ENCODE measurements around the gene FBXW7.

FBXW7 gene

DNA sequence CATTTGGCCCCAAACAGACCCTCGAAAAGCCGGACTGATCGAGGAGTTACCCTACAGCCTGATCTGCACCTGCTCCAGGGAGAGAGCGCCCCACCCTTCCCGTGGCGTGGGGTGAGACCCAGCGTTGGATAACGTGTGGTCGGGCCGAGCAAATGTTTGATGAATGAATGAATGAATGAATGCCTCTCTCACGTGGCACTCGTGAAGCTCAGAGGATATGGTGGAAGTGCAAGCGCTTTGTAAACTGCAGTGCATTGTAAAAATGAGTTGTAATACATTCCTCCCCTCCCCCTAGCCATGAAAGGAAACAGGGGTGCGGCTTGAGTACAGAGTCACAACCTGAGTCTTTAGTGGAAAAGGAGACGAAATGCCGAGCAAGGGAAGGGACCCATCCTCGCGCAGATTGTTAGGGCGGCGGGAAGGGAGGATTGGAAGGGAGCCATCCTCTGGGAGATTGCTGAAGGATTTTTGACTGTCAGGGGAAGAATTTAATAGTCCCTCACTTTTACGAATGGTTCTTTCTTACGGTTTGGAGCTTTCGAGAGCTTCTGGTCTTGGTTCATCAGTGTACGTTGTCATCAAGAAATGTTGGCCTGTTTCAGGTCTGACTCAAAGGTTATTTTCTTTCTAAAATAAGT lies 772 bp upstream of the FBXW7 start:
- Histone ChIP-seq H3K9me3 (replicated peaks in 1 of 11) (peaks cover 13 to 25% (median 21%) of the 10 kb centered on the region in 11 experiments), H3K9ac (peak overlapping the region; percentile 84 to 98 (median 95)), H3K4me1 (peaks cover 24 to 48% (median 43%) of the 10 kb centered on the region in 10 experiments), H3K4me2 (peak overlapping the region; percentile 82 to 97 (median 92)), H3K4me3 (peak overlapping the region; percentile 89 to 100 (median 98)), H3K27ac (peak overlapping the region; percentile 70 to 97 (median 92)), H3K27me3 (no peaks in the 10 kb centered on the region), H3K36me3 (peaks cover 14 to 51% (median 23%) of the 10 kb centered on the region in 11 experiments), H4K20me1 (peaks cover 30 to 53% (median 36%) of the 10 kb centered on the region in 11 experiments; a peak in 21 of 22 replicates)
- no peak for TF ChIP-seq Cebpa-rat (IDR thresholded peaks at IDR 0.05)

DNA sequence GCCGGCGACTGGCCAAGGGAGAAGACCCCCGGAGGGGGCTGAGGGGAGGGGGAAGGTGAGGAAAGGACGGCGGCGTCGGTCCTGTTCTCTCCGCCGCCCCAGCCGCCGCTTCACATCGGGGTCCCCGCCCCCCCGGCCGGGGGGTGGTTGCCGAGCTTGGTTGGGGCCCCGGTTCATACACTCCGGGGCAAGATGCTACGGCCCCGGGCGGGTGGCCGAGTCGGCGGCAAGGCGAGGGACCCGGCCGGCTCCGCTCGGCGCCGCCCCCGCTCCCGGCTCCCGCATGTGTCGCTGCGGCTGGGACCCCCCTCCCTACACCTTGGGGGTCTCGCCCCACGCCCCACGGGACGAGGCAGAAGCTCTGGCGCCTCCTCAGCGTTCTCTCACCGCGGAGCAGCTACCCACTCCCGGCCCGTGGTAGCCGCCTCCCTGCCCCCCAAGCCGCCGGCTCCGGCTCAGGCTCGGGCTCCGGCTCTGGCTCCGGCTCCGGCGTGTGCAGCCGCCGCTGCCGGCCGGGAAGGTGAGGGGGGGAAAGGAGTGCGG lies 461 bp downstream of the FBXW7 start:
- Histone ChIP-seq H3K36me3 (peaks cover 14 to 54% (median 24%) of the 10 kb centered on the region in 11 experiments), H3K9me3 (replicated peaks in 1 of 11) (peaks cover 11 to 18% (median 14%) of the 10 kb centered on the region in 11 experiments), H3K4me2 (peak overlapping the region; percentile 77 to 94 (median 84)), H3K4me1 (peaks cover 31 to 60% (median 55%) of the 10 kb centered on the region in 10 experiments), H3K27me3 (no peaks in the 10 kb centered on the region), H3K27ac (peak overlapping the region; percentile 80 to 97 (median 92)), H4K20me1 (peaks cover 38 to 66% (median 48%) of the 10 kb centered on the region in 11 experiments; a peak in 21 of 22 replicates), H3K4me3 (peak overlapping the region; percentile 89 to 100 (median 98)), H3K9ac (peak overlapping the region; percentile 90 to 98 (median 96))
- no peak for TF ChIP-seq Cebpa-rat (IDR thresholded peaks at IDR 0.05)

DNA sequence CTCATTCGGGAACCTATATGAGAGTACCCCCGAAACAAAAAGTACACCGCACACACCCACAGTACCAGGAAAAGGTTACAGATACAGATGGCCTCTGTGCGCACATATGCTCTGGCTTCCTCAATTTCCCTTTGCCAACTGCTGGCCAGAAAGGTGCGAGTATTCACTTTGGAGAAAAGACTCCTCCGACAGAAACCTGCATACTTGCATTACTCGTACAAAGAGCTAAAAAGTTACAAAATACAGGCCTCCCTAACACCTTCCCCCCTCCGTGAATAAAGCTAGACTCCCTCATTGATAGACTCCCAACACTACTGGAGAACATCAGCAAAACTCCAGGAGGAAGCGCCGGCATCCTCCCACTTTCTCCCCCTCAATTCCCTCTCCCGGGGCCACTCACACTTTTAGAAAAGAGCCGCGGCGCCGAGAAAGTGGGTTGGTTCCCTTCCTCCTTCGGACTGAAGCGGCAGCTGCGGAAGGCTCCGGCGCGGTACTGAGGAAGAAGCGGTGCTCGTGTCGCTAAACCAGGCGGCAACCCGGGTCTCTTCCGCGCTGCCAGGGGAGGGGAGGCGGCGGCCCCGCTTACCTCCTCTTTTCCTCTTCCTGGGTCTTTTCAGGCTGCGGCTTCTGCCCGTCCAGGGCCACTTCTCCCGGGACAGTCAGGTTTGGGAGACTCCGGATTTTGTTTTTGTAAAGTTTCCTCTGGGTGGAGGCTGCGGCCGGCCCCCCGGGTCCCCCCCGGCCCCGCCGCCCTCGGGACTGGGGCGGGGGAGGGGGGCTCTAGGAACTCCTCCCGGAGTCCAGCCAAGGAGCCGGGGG lies 1.1 kb downstream of the FBXW7 start:
- Histone ChIP-seq H3K36me3 (peaks cover 10 to 54% (median 22%) of the 10 kb centered on the region in 11 experiments), H3K9me3 (replicated peaks in 1 of 11) (peaks cover 5 to 11% (median 7%) of the 10 kb centered on the region in 11 experiments), H3K4me3 (peak overlapping the region; percentile 89 to 100 (median 98)), H3K9ac (peak overlapping the region; percentile 90 to 98 (median 96)), H3K4me2 (peak overlapping the region; percentile 77 to 94 (median 84)), H4K20me1 (peaks cover 40 to 72% (median 55%) of the 10 kb centered on the region in 11 experiments; a peak in 21 of 22 replicates), H3K27me3 (no peaks in the 10 kb centered on the region), H3K4me1 (peaks cover 33 to 62% (median 57%) of the 10 kb centered on the region in 10 experiments), H3K27ac (peak overlapping the region; percentile 80 to 97 (median 92))
- TF ChIP-seq Cebpa-rat (IDR thresholded peaks at IDR 0.05) = no peak

DNA sequence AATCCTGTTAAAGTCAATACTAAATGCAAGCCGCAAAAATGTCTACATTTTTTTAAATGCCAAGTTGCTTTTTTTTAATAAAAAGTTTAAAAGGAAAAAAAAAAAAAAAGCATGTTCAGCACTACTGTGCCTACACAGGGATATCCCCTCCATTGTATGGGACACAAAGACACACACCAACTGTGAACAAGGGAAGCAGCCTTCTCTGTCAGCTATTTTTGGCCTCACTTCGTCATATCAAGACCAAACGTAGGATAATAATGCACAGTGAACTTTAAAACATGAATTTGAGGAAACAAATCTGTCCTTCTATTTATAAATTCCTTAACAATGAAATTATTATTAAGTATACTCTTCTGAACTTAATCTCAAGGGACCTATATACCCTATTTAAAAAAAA lies 4.4 kb downstream of the FBXW7 start:
- Histone ChIP-seq H3K4me1 (peaks cover 23 to 42% (median 37%) of the 10 kb centered on the region in 10 experiments), H3K27me3 (no peaks in the 10 kb centered on the region), H3K36me3 (peaks cover 16 to 72% (median 30%) of the 10 kb centered on the region in 11 experiments; a peak in 21 of 22 replicates), H4K20me1 (peaks cover 49 to 94% (median 86%) of the 10 kb centered on the region in 11 experiments; a peak in 21 of 22 replicates), H3K4me2 (peak overlapping the region; percentile 60 to 94 (median 83)), H3K9ac (peak overlapping the region in 1 of 11 experiments; percentile 13; a peak in 1 of 22 replicates), H3K9me3 (replicated peaks in 1 of 11) (no peaks in the 10 kb centered on the region), H3K4me3 (no peak overlapping the region), H3K27ac (peak overlapping the region in 1 of 11 experiments; percentile 6; a peak in 1 of 22 replicates)
- TF ChIP-seq Cebpa-rat (IDR thresholded peaks at IDR 0.05) = no peak

DNA sequence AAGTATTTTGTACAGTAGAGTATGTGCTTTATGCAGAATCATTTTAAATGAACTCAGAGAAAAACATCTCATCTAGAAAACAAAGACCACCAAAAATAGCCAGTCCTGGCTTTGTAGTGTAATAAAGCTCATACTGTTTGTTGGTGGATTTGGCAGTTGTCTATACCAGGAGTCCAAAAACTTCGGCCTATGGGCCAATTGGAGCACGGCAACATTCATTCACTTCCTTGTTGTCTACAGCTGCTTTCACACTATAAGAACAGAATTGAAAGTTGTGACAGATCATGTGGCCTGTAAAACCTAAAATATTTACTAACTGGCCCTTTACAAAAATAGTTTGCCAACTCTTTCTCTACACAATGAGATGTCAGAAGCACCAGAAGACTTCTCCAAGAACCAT lies 5.3 kb downstream of the FBXW7 start:
- TF ChIP-seq Cebpa-rat (IDR thresholded peaks at IDR 0.05) = no peak
- H4K20me1 ChIP-seq = peaks cover 48 to 100% (median 95%) of the 10 kb centered on the region in 11 experiments; a peak in 21 of 22 replicates
- H3K27me3 ChIP-seq = no peaks in the 10 kb centered on the region
- H3K4me3 ChIP-seq = no peak overlapping the region
- H3K36me3 ChIP-seq = peaks cover 18 to 81% (median 33%) of the 10 kb centered on the region in 11 experiments; a peak in 21 of 22 replicates
- H3K4me1 ChIP-seq = peaks cover 23 to 45% (median 37%) of the 10 kb centered on the region in 10 experiments
- H3K27ac ChIP-seq = peak overlapping the region in 1 of 11 experiments; percentile 13; a peak in 1 of 22 replicates
- no peak overlapping the region for H3K9ac ChIP-seq
- peak overlapping the region; percentile 60 to 94 (median 83); a peak in 20 of 22 replicates for H3K4me2 ChIP-seq
- no peaks in the 10 kb centered on the region for H3K9me3 ChIP-seq (replicated peaks in 1 of 11)

DNA sequence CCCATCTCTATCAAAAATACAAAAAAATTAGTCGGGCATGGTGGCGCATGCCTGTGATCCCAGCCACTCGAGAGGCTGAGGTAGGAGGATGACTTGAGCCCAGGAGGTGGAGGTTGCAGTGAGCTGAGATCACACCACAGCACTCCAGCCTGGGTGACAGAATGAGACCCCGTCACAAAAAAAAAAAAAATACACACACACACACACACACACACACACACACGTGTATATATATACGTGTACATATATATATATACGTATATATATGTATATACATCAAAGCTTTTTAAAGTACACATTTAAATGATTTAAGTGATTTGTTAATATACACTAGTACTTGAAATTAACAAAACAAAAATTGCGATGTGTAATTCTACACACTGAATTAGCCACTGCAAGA lies 6.0 kb downstream of the FBXW7 start:
- peaks cover 44 to 100% (median 98%) of the 10 kb centered on the region in 11 experiments; a peak in 21 of 22 replicates for H4K20me1 ChIP-seq

DNA sequence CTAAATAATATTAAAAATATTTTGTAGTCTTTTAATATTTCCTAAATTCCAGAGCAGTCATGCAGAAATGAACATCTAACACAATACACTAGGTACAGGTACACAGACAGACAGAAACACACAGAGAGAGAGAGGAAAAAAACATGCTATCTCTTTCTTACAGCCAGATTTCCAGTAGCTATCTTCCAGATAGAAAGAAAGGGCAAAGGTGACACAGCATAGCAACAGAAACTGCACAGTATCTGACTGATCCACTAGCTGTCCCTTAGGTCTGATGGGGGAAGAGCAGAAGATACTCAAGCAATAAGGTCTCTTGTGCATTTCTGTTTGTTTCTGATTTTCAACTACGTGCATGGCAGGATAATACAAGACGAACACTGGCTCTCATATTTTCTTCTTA lies 7.8 kb downstream of the FBXW7 start:
- Histone ChIP-seq H3K9ac (no peak overlapping the region), H3K4me2 (no peak overlapping the region), H3K27ac (no peak overlapping the region), H3K4me3 (no peak overlapping the region), H3K27me3 (no peaks in the 10 kb centered on the region), H4K20me1 (peaks cover 40 to 100% (median 98%) of the 10 kb centered on the region in 11 experiments; a peak in 21 of 22 replicates), H3K4me1 (peaks cover 23 to 32% (median 28%) of the 10 kb centered on the region in 10 experiments), H3K36me3 (peaks cover 23 to 82% (median 41%) of the 10 kb centered on the region in 11 experiments; a peak in 21 of 22 replicates), H3K9me3 (replicated peaks in 1 of 11) (no peaks in the 10 kb centered on the region)
- no peak for TF ChIP-seq Cebpa-rat (IDR thresholded peaks at IDR 0.05)

More for the DNA sequence above, 6.0 kb downstream of the FBXW7 start:
- Histone ChIP-seq H3K4me1 (peaks cover 23 to 45% (median 37%) of the 10 kb centered on the region in 10 experiments), H3K9me3 (replicated peaks in 1 of 11) (no peaks in the 10 kb centered on the region), H3K4me3 (no peak overlapping the region), H3K36me3 (peaks cover 23 to 88% (median 38%) of the 10 kb centered on the region in 11 experiments; a peak in 21 of 22 replicates), H3K27ac (no peak overlapping the region), H3K27me3 (no peaks in the 10 kb centered on the region), H3K4me2 (no peak overlapping the region), H3K9ac (no peak overlapping the region)
- TF ChIP-seq Cebpa-rat (IDR thresholded peaks at IDR 0.05) = no peak

DNA sequence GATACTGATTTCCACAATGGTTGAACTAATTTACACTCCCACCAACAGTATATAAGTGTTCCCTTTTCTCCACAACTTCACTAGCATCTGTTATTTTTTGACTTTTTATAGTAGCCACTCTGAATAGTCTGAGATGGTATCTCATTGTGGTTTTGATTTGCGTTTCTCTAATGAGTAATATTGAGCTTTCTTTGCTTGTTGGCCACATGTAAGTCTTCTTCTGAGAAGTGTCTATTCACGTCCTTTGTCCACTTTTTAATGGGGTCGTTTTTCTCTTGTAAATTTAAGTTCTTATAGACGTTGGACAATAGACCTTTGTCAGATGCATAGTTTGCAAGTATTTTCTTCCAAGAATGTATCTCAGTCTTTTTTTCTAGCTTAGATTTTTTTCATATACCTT lies 10.0 kb downstream of the FBXW7 start:
- peaks cover 0 to 9% (median 2%) of the 10 kb centered on the region in 11 experiments; a peak in 11 of 22 replicates for H3K9me3 ChIP-seq (replicated peaks in 1 of 11)
- no peak for TF ChIP-seq Cebpa-rat (IDR thresholded peaks at IDR 0.05)
- H3K4me1 ChIP-seq = peaks cover 5 to 11% (median 7%) of the 10 kb centered on the region in 10 experiments; a peak in 18 of 20 replicates
- no peak overlapping the region for H3K4me2 ChIP-seq
- no peak overlapping the region for H3K9ac ChIP-seq
- no peaks in the 10 kb centered on the region for H3K27me3 ChIP-seq
- peaks cover 20 to 100% (median 98%) of the 10 kb centered on the region in 11 experiments; a peak in 19 of 22 replicates for H4K20me1 ChIP-seq
- no peak overlapping the region for H3K4me3 ChIP-seq
- H3K27ac ChIP-seq = no peak overlapping the region
- H3K36me3 ChIP-seq = peaks cover 23 to 79% (median 53%) of the 10 kb centered on the region in 11 experiments; a peak in 21 of 22 replicates
